Kidney capillary endothelial cell (primary cell): Measurements from ENCODE around the gene ARHGEF26.

Experiments
- DNase-seq: peaks from one replicate; pipeline ENCODE4 v3.0.0-alpha.2; 2018; ENCODE audit warnings: low spot score

ARHGEF26 gene

DNA sequence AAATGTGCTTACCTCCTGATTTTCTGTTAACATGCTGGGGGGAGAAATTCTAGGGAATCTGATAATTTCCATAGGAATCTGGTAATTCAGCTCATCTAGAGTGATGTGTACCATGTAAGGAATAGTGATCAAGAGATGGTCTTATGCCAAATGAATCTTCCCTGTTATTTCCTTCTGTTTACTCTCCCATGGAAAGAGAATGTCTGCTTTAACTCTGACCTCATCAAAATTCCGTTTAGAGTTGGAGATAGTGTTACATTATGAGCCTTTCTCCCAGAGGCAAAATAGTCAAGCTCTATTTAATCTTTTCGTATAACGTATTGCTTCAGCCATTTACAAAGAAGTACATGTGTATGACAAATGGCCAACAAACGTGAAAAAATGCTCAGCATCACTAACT is 76.6 kb downstream of the ARHGEF26 start:
- DNase-seq, result no peak

GRCh38 chr3:154209499-154209898 is 88.3 kb downstream of the ARHGEF26 start:
- no peak for DNase-seq

DNA sequence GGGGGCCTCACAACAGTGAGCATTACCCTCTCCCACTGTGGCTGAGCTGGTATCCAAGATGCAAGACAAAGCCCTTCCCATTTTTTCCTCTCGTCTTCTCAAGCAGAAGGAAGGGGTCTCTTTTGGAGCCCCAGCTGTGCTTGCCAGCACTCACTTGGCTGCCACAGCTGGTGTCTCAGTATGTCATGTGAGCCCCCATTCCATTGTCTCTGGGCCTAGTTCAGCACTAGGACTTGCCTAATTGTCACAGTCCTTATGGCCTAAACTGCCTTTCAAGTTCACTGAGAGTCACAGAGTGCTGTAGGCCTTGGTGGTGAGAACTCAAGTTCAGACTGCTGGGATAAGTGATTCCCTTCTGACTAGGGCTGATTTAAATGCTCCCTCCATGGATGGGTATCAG is 89.8 kb downstream of the ARHGEF26 start:
- DNase-seq, result no peak

GRCh38 chr3:154214306-154214705 is 93.1 kb downstream of the ARHGEF26 start:
- no peak for DNase-seq

GRCh38 chr3:154217671-154218070 is 96.5 kb downstream of the ARHGEF26 start:
- DNase-seq, result no peak

DNA sequence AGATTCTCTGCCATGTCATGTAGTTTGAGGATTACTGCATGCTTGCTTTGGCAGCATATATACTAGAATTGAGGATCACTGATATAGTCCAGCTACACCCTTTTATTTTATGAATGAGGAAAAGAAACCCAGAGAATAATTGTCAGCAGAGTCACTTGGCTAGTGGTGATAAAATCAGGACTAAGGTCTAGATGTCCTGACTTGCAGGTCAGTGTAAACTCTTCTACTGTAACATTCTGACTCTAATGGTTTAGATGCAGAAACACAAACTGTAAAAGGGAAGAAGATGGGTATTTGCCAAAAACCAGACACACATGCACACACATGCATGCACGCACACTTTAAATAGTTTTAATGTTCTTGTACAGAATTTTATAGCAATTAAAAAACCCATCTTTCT is 97.5 kb downstream of the ARHGEF26 start:
- DNase-seq, result no peak

DNA sequence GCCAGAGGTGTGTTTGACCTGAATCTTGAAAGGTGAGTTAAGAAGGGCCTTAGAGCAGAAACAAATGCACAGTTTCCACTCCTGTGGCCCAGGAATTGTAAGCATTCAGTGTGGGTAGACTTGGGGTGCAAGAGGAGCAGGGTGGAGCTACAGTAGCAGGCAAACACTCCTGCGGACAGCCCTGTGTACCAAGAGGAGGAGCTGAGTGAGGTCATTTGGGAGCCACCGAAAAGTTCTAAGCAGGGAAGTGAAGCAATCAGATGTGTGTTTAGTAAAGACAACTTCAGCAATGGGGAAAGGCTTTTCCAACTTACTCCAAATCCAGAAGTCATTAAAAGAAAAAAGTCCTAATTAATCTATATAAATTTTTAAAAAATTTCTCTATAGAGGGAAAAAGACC is 99.3 kb downstream of the ARHGEF26 start:
- DNase-seq, result no peak

DNA sequence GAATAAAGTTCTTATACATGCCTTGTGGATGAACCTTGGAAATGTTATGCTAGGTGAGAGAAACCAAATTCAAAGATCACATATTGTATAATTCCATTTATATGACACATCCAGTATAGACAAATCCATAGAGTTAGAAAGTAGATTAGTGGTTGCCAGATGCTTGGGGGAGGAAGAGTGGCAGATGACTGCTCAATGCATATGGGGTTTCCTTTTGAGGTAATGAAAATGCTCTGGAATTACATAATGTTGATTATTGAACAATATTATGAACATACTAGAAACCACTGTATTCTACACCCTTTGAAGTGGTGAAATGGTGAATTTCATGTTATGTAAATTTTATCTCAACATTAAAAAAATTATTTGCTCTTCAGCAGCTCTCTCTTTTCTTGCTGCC is 102.3 kb downstream of the ARHGEF26 start:
- no peak for DNase-seq

DNA sequence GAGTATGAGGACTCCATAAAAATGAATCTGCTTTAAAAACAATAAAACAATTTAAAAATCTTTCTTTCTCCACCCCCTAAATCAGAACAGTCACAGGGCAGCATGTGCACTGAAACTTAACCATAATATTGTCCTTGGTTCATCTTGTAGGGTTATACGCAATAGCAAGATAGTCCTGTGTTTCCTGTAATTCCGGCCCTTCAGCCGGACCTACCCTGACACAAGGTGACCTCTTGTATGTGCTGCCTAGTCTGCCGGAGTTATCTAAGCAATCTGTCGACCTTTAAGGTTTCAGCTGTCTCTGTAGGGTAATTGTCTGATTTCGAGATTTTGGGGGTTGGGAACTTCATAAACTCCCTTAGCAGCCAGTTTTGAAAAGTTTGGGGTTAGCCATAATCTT is 103.2 kb downstream of the ARHGEF26 start:
- no peak for DNase-seq

DNA sequence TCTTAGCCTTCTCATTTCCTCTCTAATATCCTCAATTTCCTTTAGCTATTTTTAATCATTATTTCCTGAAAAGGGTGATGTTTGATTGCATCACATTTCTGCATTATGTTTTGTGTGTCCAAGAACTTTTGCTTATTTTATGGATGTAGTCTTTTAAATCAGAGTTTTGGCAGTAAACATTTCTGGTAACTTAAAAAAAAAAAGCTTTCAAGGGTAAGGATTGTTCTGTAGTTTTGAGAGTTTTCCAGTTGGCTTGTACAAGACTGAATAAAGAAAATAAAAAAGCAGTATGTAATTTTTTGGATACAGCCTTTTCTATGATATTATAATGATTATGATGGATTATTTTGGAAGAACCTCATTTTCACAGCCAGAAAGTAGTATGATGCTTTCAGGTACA is 103.7 kb downstream of the ARHGEF26 start:
- no peak for DNase-seq

DNA sequence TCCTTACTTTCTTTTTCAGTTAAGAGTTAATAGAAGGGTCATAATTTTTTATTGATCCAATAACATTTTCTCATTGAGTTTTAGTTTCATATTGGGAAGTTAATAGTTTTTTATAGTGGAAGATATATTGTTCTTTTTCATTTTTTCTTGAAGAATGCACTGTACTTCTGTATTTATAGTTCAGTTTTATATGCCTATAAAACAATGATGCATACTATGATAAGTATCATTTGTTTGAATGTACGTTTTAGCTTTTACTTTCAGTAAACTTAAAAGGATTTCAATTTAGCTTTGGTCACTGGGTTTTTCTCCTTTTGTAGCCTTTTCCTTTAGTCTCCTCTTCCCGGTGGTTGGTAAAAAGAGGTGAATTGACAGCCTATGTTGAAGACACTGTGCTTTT is 104.3 kb downstream of the ARHGEF26 start:
- DNase-seq, result no peak

- no peak for DNase-seq
These were observed 106.3 kb downstream of the ARHGEF26 start for GRCh38 chr3:154227531-154227930.

- DNase-seq, result no peak
These were observed 107.5 kb downstream of the ARHGEF26 start for GRCh38 chr3:154228561-154229216.

- DNase-seq, result no peak
These were observed 108.0 kb downstream of the ARHGEF26 start for GRCh38 chr3:154229217-154229590.

- no peak for DNase-seq
These were observed 114.1 kb downstream of the ARHGEF26 start for GRCh38 chr3:154235330-154235729.

DNA sequence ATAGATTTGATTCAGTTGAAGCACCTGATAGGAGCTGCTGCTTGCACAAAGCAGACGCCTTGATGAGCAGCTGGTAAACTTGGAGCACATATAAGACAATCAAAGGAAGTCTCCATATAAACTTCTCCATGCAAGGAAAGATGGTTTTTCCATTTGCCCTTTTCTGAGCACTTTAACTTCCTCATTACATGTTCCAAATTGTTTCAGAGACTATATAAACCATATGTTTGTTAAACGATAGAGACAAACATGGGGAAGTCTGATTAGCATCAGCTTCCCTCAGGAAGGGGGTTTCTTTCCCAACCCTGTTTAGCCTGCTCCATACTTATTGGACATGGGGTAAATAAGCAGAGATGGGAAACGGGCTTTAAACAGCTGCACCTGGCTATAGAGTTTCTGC is 115.1 kb downstream of the ARHGEF26 start:
- no peak for DNase-seq

- DNase-seq, result no peak
These were observed 119.0 kb downstream of the ARHGEF26 start for GRCh38 chr3:154240235-154240634.

GRCh38 chr3:154241496-154241895 is 120.3 kb downstream of the ARHGEF26 start:
- DNase-seq, result no peak

GRCh38 chr3:154242766-154243165 is 121.6 kb downstream of the ARHGEF26 start:
- DNase-seq, result no peak

DNA sequence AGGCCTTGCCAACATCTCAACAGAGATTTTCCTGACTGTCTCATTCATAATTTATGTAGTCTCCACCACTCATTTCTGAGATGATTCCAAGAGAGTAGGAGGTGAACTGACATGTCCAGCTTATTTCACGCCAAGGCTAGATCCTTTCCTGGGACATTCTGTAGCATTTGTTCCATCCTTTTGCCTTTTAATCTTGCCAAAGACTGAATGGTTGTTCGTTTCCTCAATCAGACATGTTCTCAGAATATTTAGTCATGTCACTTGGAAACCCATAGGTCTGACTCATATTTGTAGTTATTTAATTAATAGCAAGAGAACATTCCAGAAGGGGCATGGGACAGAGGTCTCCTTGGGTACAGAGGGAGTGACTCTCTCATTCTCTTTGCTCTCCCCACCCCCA is 122.2 kb downstream of the ARHGEF26 start:
- no peak for DNase-seq

- DNase-seq, result peak; percentile 76
These were observed 123.5 kb downstream of the ARHGEF26 start for GRCh38 chr3:154244644-154245043.

DNA sequence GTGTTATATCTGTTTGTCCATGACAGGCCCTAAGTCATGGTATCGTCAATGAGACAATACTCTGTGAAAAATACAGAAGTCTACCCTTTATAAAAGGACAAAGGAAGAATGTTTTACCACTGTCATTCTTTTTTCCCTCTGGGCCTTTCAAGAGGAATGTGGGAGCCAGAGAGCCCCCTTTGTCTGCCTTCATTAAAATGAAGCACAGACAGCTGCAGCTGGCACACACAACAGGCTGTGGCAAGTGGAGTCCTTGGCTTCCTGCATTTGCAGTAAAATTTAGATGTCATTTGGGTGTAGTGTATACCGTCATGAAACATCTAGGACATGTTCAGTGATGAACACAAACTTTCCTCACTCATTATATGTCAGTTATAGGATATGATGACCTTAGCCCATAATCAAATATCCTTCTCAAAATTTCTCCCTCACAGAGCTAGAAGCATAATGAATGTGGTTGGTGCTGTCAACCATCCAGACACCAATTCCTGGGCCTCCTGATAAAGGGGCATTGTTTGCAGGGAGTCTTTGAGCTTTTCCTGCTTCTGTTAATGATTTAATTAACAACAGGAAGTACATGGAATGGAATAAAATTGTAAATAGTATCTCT is 126.7 kb downstream of the ARHGEF26 start:
- no peak for DNase-seq

GRCh38 chr3:154250291-154250690 is 129.1 kb downstream of the ARHGEF26 start:
- no peak for DNase-seq

- no peak for DNase-seq
These were observed 130.4 kb downstream of the ARHGEF26 start for GRCh38 chr3:154251610-154252009.
